HepG2 (cell line): ENCODE data around the gene COL9A3. TPM values are rescaled to one million over a fixed set of nuclear protein-coding genes. Genes with fewer than 3 reads are reported as not detected.

ENCODE experiments used
- AGO2 ChIP-seq: fragments of 200-400 bp; formaldehyde crosslinking; optimal IDR thresholded peaks from 2 replicates; pipeline ENCODE3; 2017; ENCODE audit warnings: mild to moderate bottlenecking, low read depth, low read length, moderate library complexity
- MATR3 ChIP-seq: sonication (generic); formaldehyde crosslinking; IDR thresholded peaks from 2 replicates; pipeline ENCODE4 v1.4.0; 2020; ENCODE audit warnings: missing genetic modification reagents
- MEIS1 ChIP-seq: sonication (generic); formaldehyde crosslinking; IDR thresholded peaks from 2 replicates; pipeline ENCODE4 v1.9.0; 2021; ENCODE audit warnings: mild to moderate bottlenecking, missing genetic modification reagents, moderate library complexity, borderline replicate concordance
- MTF2 ChIP-seq: sonication (generic); formaldehyde crosslinking; IDR thresholded peaks from 2 replicates; pipeline ENCODE4 v1.5.0; 2020; ENCODE audit warnings: missing genetic modification reagents, borderline replicate concordance
- RFX3 ChIP-seq: IDR thresholded peaks from 2 replicates; pipeline ENCODE4 v1.6.1; 2016; ENCODE audit warnings: missing biosample characterization, missing genetic modification reagents
- SP5 ChIP-seq: IDR thresholded peaks from 2 replicates; pipeline ENCODE4 v1.6.1; 2016; ENCODE audit warnings: low read depth, borderline replicate concordance
- TBX2 ChIP-seq: sonication (generic); formaldehyde crosslinking; IDR thresholded peaks from 2 replicates; pipeline ENCODE4 v1.5.0; 2020; ENCODE audit warnings: missing genetic modification reagents, mild to moderate bottlenecking, borderline replicate concordance
- TGIF2 ChIP-seq: IDR thresholded peaks from 2 replicates; pipeline ENCODE4 v1.6.1; 2016; ENCODE audit warnings: control low read depth, missing compliant biosample characterization
- ZNF234 ChIP-seq: sonication (generic); formaldehyde crosslinking; conservative IDR thresholded peaks from 2 replicates; pipeline ENCODE4 v1.5.1; 2020; ENCODE audit warnings: mild to moderate bottlenecking, missing genetic modification reagents
- ZNF251 ChIP-seq: sonication (generic); formaldehyde crosslinking; IDR thresholded peaks from 2 replicates; pipeline ENCODE4 v1.9.0; 2021; ENCODE audit warnings: mild to moderate bottlenecking, missing genetic modification reagents
- ZNF264 ChIP-seq: sonication (generic); formaldehyde crosslinking; IDR thresholded peaks from 2 replicates; pipeline ENCODE4 v1.4.0; 2020; ENCODE audit warnings: missing genetic modification reagents
- ZNF317 ChIP-seq: sonication (generic); formaldehyde crosslinking; IDR thresholded peaks from 2 replicates; pipeline ENCODE4 v1.5.0; 2020; ENCODE audit warnings: mild to moderate bottlenecking, missing genetic modification reagents
- ZNF331 ChIP-seq: sonication (generic); formaldehyde crosslinking; IDR thresholded peaks from 2 replicates; pipeline ENCODE4 v1.4.0; 2020; ENCODE audit warnings: missing genetic modification reagents
- ZNF543 ChIP-seq: sonication (generic); formaldehyde crosslinking; IDR thresholded peaks from 2 replicates; pipeline ENCODE4 v1.4.0; 2020; ENCODE audit warnings: mild to moderate bottlenecking, missing genetic modification reagents
- ZNF589 ChIP-seq: sonication (generic); formaldehyde crosslinking; conservative IDR thresholded peaks from 2 replicates; pipeline ENCODE4 v1.8.0; 2022; ENCODE audit warnings: mild to moderate bottlenecking, moderate library complexity, missing genetic modification reagents
- ZNF768 ChIP-seq: sonication (generic); formaldehyde crosslinking; IDR thresholded peaks from 2 replicates; pipeline ENCODE4 v1.4.0; 2020; ENCODE audit warnings: missing genetic modification reagents
- ZNF878 ChIP-seq: sonication (generic); formaldehyde crosslinking; IDR thresholded peaks from 2 replicates; pipeline ENCODE4 v1.8.1; 2023; ENCODE audit warnings: mild to moderate bottlenecking, missing genetic modification reagents, moderate library complexity
- polyA plus RNA-seq, 8 experiments: library from polyadenylated mRNA; depleted of rRNA in 3 of 8; stranded (reverse) in 7 of 8; unstranded in 1 of 8; fragments of >200 nt; fragmentation: Illumina TruSeq in 4 of 8; extraction: Trizol in 4 of 8; gene quantifications; 2 replicates each; pipeline versions ENCODE4 v1.2.1 to v1.2.3, GENCODE V29; 2011 to 2016; ENCODE audit warnings: low read depth in 4 of 8, missing spikeins in 1 of 8, mixed read lengths in 1 of 8; ENCODE audit not compliant: insufficient read depth in 1 of 8
- total RNA-seq, 5 experiments: library from RNA; depleted of rRNA; stranded (reverse); fragments of >200 nt; fragmentation: Illumina TruSeq; extraction: Trizol; gene quantifications; 2 replicates each; pipeline ENCODE4 v1.2.3, GENCODE V29; 2016; ENCODE audit warnings: low read depth in 1 of 5
- TF ChIP-seq, protein P1 (sequence below): sonication (generic); formaldehyde crosslinking; IDR thresholded peaks from 2 replicates; pipeline ENCODE4 v1.5.0; 2020; ENCODE audit warnings: missing genetic modification reagents
- TF ChIP-seq, protein P2 (sequence below): sonication (generic); formaldehyde crosslinking; IDR thresholded peaks from 2 replicates; pipeline ENCODE4 v1.4.0; 2020; ENCODE audit warnings: missing genetic modification reagents
- TF ChIP-seq, protein P3 (sequence below): sonication (generic); formaldehyde crosslinking; IDR thresholded peaks from 2 replicates; pipeline ENCODE4 v1.9.0; 2022; ENCODE audit warnings: low read depth, missing genetic modification reagents
- TF ChIP-seq, protein P4 (sequence below): sonication (generic); formaldehyde crosslinking; IDR thresholded peaks from 2 replicates; pipeline ENCODE4 v1.4.0; 2020; ENCODE audit warnings: missing genetic modification reagents
- TF ChIP-seq, protein P5 (sequence below): sonication (generic); formaldehyde crosslinking; IDR thresholded peaks from 2 replicates; pipeline ENCODE4 v1.5.0; 2020; ENCODE audit warnings: missing genetic modification reagents

The COL9A3 gene
- total and polyA plus RNA-seq, 2 of the 13 experiments (the other 11 are each of a cell fraction or from before 2014, with no cell fraction given): 155 to 204 TPM

DNA sequence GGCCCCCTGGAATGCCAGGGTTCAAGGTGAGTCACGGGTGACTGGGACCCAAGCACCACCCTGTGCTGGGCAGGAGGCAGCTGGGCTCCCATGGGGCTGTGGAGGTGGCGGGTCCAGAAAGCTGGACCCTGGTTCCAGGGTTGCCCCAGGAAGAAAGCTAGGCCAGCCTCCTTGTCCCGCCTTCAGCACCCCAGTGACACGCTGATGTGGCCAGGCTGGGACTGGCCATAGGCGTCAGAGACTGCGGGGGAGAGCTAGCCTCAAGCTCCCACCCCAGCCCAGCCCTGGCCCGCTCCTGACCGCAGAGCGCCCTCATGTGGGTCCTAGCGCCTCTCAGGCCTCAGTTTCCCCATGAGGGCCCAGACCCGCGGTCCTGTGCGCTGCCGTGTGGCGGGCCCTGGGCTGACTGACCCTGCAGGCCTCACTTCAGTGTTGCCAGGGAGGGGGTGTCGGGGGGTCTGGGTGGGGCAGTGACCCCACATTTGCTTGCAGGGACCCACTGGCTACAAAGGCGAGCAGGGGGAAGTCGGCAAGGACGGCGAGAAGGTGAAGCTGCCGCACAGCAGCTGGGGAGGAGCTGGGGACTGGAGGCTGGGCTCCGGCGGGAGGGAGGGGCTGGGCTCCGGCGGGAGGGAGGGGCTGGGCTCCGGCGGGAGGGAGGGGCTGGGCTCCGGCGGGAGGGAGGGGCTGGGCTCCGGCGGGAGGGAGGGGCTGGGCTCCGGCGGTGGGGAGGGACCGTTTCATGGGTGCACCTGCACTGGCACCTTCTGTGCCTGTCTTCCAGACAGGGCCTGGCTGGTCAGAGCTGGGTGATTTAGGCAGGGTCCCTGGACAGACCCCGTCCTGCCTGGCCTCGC lies 7.9 kb downstream of the COL9A3 start (continued):
- TF ChIP-seq, protein P1, sequence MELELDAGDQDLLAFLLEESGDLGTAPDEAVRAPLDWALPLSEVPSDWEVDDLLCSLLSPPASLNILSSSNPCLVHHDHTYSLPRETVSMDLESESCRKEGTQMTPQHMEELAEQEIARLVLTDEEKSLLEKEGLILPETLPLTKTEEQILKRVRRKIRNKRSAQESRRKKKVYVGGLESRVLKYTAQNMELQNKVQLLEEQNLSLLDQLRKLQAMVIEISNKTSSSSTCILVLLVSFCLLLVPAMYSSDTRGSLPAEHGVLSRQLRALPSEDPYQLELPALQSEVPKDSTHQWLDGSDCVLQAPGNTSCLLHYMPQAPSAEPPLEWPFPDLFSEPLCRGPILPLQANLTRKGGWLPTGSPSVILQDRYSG: no peak
- TF ChIP-seq, protein P2, sequence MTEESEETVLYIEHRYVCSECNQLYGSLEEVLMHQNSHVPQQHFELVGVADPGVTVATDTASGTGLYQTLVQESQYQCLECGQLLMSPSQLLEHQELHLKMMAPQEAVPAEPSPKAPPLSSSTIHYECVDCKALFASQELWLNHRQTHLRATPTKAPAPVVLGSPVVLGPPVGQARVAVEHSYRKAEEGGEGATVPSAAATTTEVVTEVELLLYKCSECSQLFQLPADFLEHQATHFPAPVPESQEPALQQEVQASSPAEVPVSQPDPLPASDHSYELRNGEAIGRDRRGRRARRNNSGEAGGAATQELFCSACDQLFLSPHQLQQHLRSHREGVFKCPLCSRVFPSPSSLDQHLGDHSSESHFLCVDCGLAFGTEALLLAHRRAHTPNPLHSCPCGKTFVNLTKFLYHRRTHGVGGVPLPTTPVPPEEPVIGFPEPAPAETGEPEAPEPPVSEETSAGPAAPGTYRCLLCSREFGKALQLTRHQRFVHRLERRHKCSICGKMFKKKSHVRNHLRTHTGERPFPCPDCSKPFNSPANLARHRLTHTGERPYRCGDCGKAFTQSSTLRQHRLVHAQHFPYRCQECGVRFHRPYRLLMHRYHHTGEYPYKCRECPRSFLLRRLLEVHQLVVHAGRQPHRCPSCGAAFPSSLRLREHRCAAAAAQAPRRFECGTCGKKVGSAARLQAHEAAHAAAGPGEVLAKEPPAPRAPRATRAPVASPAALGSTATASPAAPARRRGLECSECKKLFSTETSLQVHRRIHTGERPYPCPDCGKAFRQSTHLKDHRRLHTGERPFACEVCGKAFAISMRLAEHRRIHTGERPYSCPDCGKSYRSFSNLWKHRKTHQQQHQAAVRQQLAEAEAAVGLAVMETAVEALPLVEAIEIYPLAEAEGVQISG (CRISPR knock-in tag): peak; percentile 70
- TF ChIP-seq ZNF331 (CRISPR knock-in tag): no peak
- peak; percentile 96 for TF ChIP-seq ZNF251 (CRISPR knock-in tag)
- no peak for TF ChIP-seq MATR3 (CRISPR knock-in tag)
- no peak for TF ChIP-seq RFX3 (CRISPR knock-in tag)
- peak; percentile 69; the same call in 1 of the 2 replicates for TF ChIP-seq TBX2 (CRISPR knock-in tag)
- TF ChIP-seq MEIS1 (CRISPR knock-in tag): 0 out of 2 replicates have a peak, but pooled peaks have one; percentile 34
- no peak for TF ChIP-seq SP5
- TF ChIP-seq ZNF878 (CRISPR knock-in tag): no peak
- peak; percentile 4 for TF ChIP-seq AGO2
- TF ChIP-seq, protein P3, sequence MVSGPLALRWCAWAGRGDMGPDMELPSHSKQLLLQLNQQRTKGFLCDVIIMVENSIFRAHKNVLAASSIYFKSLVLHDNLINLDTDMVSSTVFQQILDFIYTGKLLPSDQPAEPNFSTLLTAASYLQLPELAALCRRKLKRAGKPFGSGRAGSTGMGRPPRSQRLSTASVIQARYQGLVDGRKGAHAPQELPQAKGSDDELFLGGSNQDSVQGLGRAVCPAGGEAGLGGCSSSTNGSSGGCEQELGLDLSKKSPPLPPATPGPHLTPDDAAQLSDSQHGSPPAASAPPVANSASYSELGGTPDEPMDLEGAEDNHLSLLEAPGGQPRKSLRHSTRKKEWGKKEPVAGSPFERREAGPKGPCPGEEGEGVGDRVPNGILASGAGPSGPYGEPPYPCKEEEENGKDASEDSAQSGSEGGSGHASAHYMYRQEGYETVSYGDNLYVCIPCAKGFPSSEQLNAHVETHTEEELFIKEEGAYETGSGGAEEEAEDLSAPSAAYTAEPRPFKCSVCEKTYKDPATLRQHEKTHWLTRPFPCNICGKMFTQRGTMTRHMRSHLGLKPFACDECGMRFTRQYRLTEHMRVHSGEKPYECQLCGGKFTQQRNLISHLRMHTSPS (CRISPR knock-in tag): peak; percentile 97
- TF ChIP-seq, protein P4, sequence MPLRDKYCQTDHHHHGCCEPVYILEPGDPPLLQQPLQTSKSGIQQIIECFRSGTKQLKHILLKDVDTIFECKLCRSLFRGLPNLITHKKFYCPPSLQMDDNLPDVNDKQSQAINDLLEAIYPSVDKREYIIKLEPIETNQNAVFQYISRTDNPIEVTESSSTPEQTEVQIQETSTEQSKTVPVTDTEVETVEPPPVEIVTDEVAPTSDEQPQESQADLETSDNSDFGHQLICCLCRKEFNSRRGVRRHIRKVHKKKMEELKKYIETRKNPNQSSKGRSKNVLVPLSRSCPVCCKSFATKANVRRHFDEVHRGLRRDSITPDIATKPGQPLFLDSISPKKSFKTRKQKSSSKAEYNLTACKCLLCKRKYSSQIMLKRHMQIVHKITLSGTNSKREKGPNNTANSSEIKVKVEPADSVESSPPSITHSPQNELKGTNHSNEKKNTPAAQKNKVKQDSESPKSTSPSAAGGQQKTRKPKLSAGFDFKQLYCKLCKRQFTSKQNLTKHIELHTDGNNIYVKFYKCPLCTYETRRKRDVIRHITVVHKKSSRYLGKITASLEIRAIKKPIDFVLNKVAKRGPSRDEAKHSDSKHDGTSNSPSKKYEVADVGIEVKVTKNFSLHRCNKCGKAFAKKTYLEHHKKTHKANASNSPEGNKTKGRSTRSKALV (CRISPR knock-in tag): no peak
- TF ChIP-seq TGIF2 (CRISPR knock-in tag): no peak; the same call in 1 of the 2 replicates
- TF ChIP-seq, protein P5, sequence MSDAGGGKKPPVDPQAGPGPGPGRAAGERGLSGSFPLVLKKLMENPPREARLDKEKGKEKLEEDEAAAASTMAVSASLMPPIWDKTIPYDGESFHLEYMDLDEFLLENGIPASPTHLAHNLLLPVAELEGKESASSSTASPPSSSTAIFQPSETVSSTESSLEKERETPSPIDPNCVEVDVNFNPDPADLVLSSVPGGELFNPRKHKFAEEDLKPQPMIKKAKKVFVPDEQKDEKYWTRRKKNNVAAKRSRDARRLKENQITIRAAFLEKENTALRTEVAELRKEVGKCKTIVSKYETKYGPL: no peak
- TF ChIP-seq ZNF317 (CRISPR knock-in tag): no peak
- 0 out of 2 replicates have a peak, but pooled peaks have one; percentile 67 for TF ChIP-seq ZNF543 (CRISPR knock-in tag)
- no peak for TF ChIP-seq MTF2 (CRISPR knock-in tag)
- no peak for TF ChIP-seq ZNF234 (CRISPR knock-in tag)
- no peak for TF ChIP-seq ZNF264 (CRISPR knock-in tag)
- TF ChIP-seq ZNF768 (CRISPR knock-in tag): peak; percentile 69; the same call in 1 of the 2 replicates
- 0 out of 2 replicates have a peak, but pooled peaks have one; percentile 12 for TF ChIP-seq ZNF589 (CRISPR knock-in tag)
